ENCODE data around the gene PTPRN2. TPM values are rescaled to one million over a fixed set of nuclear protein-coding genes. Genes with fewer than 3 reads are reported as not detected.

Gene PTPRN2
- polyA plus RNA-seq, 4 donors: 7.2 to 9.2 (median 7.5) TPM

- DNase-seq (ENCODE audit: low read depth in 4 of 4, low spot score in 3 of 4): no peak
Measured at GRCh38 chr7:158019726-158020705, 567.6 kb downstream of the PTPRN2 start.

DNA sequence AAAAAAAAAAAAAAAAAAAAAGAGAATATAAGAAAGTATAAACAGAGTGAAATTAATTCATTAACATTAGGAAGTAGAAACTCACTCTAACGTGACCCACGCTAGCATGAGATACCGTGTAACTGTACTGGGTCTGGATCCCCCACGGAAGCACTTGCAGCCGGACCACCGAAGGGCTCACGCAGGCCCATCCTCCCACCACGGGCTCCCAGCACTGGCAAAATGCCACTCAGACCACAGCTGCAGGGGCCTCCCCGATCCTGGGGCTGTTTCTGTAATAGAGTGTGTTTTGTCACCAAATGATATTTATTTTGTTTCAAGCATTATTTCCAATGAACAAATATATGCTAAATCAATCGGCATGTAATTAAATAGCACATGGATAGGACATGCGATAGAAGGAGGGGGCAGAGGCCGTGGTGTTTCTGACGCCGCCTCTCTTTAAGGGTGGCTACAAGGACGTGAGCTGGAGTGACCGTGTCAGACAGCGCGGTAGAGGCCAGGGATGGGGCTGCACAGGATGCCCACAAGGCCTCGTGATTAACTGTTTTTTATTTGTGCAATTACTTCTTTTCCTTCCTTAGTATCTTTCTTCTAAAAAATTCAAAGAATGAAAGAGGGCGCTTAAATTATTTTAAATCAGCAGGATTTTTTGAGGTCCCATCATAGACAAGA is 568.5 kb downstream of the PTPRN2 start:
- DNase-seq (ENCODE audit: low read depth in 4 of 4, low spot score in 3 of 4): no peak

GRCh38 chr7:158018098-158018762 is 569.4 kb downstream of the PTPRN2 start:
- no peak for DNase-seq (ENCODE audit: low read depth in 4 of 4, low spot score in 3 of 4)

DNA sequence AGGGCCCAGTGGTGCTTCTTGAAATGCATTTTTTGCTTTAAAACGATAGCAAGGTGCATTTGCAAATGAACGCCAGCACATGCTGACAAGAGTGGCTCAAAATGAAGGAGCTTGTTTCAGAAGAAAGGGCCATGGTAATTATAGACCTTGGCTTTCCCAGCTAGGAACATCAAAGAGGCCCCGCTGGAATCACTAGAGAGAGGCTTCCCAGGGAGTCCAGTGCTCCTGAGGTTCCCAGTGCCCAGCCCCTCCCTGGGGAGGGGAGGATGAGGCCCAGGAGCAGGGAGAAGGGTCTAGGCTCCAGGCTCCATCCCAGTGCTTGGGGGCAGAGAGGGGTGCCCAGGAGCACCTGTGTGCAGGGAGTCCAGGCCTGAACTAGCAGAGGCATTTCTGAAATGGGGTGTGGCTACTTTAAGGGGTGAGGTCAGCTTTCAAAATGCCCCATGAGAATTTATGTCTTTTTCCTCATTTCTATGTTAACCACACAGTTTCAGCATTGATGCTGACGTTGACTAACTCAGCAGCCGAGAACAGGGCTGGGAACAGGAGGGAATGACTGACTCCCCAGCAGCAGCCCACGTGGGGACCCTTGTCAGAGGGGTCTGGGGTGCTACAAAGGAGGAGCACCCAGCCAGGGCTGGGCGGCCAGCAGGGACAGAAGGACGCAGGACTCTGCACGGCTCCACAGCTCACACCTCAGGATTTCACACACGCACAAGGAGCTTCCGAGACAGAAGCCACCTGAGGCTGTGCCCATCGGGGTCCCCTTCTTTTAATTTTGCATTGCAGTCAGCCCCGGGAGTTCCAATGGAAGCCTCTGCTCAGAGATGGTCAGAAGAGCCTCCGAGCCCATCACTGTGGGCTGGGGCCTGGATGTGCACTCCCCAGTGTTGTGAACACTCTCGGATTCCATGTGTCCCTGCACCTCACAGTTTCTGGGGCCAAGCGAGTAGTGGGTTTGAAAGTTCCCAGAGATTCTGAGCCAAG is 570.2 kb downstream of the PTPRN2 start:
- DNase-seq (ENCODE audit: low read depth in 4 of 4, low spot score in 3 of 4): no peak

DNA sequence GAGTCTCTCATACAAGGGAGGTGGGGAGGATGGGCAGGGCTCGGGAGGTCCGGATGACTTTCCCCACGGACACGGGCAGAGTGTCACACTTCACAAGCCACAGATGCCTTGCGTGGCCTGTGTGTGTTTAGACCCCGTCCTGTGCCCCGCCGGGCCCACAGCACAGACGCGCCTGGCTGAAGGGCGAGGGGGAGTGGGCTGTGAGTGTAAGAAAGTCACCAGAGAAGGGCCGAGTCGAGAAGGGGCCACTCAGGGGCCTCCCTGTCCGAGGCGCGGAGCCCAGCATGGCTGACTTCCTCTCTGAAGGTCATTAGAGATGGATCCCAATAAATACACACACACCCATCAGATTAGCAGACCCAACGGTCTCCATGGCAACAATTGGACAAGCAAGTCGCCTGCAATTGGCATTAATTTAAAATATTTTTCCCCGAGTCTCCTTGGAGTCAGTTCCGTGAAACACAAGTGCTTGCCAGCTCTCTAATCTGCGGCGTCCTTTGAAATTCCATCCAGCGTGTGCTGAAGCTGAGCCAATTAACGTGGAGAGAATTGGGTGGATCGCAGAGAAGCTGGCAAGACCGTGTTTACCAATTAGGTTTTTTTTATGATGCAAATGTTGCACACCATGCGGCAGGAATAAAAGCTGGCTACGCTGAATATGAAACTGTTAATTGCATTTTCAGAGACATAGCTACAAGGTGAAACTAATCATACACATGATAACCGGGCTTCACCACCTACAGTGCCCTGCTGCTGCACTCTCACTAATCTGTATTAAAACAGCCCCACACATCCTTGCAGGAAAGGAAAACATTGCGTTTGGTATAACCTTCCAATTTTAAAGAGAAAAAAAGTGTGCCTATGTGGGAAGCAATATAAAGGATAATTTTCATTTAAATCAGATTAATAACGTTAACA is 571.2 kb downstream of the PTPRN2 start:
- DNase-seq (ENCODE audit: low read depth in 4 of 4, low spot score in 3 of 4): no peak

DNA sequence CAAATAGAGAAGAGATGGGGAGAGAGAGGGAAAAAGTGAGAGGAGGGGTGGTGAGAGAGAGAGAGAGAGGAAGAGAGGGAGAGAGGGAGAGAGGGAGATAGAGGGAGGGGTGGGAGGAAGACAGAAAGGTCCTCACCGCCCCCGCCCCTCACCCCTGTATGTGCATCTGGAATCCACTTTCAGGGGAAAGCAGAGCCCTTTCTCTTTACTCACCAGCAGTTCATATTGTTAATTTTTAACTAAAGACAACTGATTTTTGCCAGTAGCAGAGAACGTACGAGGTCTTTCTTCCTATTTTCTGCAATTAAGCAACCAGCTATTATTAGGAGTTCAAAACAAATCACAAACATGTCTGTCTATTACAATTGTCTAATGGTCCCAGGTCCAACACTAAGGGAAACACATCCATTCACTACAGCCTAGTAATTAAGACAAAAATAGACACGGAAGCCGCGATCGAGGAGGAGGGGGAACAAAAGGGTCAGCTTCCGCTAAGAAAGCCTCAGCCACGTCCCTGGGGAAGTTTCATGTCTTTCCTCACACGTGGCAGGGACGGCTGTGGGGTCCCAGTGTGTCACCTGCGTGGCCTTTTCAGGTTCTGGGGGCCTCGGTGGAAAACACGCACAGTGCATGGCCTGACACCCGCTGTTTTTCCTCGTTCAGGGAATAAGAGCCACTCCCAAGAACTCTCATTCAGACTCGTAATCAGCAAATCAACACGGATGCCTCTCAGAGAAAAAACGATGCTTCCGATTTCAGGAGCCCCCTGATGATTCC is 572.0 kb downstream of the PTPRN2 start:
- DNase-seq (ENCODE audit: low read depth in 4 of 4, low spot score in 3 of 4): no peak

DNA sequence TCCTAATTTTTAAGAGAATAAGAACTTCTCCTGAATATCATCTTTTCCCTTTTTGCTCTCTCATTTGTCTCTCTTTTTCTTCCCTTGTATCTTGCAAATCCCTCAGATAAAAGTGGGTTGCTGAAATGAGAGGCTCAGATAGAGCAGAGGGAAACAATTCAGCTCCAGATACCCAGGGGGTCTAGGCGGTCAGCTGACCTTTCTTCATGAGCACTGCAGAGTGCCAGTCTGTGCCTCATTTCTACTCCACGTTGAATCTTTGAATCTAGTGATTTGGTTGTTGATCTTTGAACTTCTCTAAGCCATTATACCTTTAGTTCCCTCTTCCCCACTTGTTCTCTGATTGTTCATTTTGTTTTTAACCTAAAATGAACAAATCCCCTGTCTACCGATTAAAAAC is 572.6 kb downstream of the PTPRN2 start:
- no peak for DNase-seq (ENCODE audit: low read depth in 4 of 4, low spot score in 3 of 4)

DNA sequence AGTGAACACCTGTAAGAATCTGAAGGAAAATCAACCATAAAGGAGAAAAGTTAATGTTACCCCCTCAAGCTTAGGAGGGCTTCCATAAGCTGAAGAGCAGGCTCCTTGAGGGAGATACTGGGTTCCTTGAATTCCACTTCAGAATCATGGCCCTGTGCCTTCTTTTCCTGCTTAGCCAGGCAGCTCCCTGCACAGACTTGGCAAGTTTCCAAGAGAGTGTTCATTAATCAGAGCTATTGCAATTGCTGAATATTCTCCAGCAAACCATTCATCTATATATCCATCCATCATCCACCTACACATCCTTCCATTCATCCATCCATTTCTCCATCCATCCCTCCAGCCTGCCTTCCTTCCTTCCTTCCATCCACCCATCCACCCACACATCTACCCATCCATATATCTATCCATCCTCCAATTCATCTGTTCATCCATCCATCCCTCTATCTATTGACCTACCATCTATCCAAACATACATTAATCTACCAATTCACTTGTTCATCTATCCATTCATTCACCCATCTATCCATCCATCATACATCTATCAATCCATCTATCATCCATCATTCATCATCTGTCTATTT is 574.4 kb downstream of the PTPRN2 start:
- DNase-seq (ENCODE audit: low read depth in 4 of 4, low spot score in 3 of 4): no peak

- no peak for DNase-seq (ENCODE audit: low read depth in 4 of 4, low spot score in 3 of 4)
Measured at GRCh38 chr7:158011941-158012340, 575.7 kb downstream of the PTPRN2 start.

GRCh38 chr7:158010961-158011693 is 576.5 kb downstream of the PTPRN2 start:
- DNase-seq (ENCODE audit: low read depth in 4 of 4, low spot score in 3 of 4): no peak

DNA sequence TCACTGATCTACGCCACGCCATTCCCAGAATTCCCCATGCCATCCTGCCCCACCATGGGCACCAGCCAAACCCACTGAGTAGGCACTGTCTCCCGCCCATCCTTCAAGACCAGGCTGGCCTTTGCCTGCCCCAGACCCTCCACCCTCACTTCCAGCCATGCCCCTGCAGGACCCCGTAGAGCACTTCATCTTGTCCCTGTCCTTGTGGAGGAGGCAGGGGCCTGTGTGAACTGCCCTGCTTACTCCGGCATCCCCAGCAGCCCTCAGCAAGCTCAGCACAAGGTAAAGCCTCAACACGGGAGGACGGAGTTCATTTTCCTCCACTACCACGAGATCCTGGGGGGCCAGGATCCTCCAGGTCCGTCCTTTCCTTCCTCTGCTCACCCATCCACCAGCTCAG is 577.7 kb downstream of the PTPRN2 start:
- DNase-seq (ENCODE audit: low read depth in 4 of 4, low spot score in 3 of 4): no peak

DNA sequence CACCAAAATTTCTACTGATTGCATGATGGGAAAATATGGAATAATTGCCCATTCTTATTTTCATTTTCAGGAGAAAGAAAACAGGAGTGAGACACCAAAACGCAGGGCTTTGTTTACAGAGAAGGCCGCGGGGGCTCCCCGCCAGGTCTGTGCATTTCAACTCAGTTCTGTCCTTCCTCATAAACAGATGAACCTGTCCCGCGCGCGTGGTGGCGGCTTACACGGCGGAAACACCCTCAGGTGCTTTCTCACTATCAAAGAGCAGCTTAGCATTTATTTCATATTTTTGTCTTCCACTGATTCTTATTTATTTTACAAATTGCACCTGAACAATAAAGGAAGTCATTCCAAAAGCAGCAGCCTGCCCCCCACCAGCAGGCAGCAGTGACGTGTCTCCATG is 579.4 kb downstream of the PTPRN2 start:
- DNase-seq (ENCODE audit: low read depth in 4 of 4, low spot score in 3 of 4): no peak

DNA sequence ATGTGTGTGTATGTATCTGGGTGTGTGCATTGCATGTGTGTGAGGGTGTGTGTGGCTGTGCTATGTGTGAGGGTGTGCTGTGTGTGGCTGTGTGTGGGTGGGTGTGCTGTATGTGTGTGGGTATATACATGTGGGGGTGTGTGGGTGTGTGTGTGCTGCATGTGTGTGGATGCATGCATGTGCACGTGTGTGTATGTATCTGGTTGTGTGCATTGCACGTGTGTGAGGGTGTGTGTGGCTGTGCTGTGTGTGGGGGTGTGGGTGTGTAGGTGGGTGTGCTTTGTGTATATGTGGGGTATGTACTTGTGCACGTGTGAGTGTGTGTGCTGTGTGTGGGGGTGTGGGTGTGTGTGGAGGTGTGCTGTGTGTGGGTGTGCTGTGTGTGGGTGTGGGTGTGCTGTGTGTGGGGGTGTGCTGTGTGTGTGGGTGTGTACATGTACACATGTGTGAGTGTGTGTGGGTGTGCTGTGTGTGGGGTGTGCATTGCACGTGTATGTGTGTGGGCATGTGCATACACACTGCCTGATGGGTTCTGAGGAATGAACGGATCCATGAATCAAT is 579.8 kb downstream of the PTPRN2 start:
- DNase-seq (ENCODE audit: low read depth in 4 of 4, low spot score in 3 of 4): no peak

- DNase-seq (ENCODE audit: low read depth in 4 of 4, low spot score in 3 of 4): no peak
Measured at GRCh38 chr7:158006841-158007696, 580.6 kb downstream of the PTPRN2 start.

- no peak for DNase-seq (ENCODE audit: low read depth in 4 of 4, low spot score in 3 of 4)
Measured at GRCh38 chr7:158005531-158005930, 582.1 kb downstream of the PTPRN2 start.

GRCh38 chr7:158004123-158004490 is 583.5 kb downstream of the PTPRN2 start:
- no peak for DNase-seq (ENCODE audit: low read depth in 4 of 4, low spot score in 3 of 4)

Data from left renal pelvis (tissue), 4 donors.